Muscle of back (tissue), 11 donors: Measurements from ENCODE around the gene WDR5. TPM values are rescaled to one million over a fixed set of nuclear protein-coding genes. Genes with fewer than 3 reads are reported as not detected.
A peak's percentile ranks its signal among the peaks of the same experiment; 100 is the strongest.

Experiments used
- DNase-seq, 3 donors: peaks; one replicate each; pipeline versions ENCODE4 v3.0.0 to v3.0.0-alpha.2; 2013
- polyA plus RNA-seq, 10 donors: library from polyadenylated mRNA; unstranded; fragments of 120-200 nt; gene quantifications; one replicate each; pipeline ENCODE4 v1.2.1, GENCODE V29; 2013; ENCODE audit not compliant: insufficient read length in 10 of 10

WDR5 gene
- polyA plus RNA-seq, 10 donors, result 30.5 to 51.0 (median 40.0) TPM

- DNase-seq, result peak in 1 of 3 donors; percentile 41
These were observed 36.6 kb downstream of the WDR5 start for GRCh38 chr9:134172198-134173126.

- no peak for DNase-seq
These were observed 37.5 kb downstream of the WDR5 start for GRCh38 chr9:134173127-134174072.

GRCh38 chr9:134174073-134174449 is 38.2 kb downstream of the WDR5 start:
- DNase-seq, result peak in 1 of 3 donors; percentile 52

- no peak for DNase-seq
These were observed 38.8 kb downstream of the WDR5 start for GRCh38 chr9:134174526-134175290.

- no peak for DNase-seq
These were observed 39.5 kb downstream of the WDR5 start for GRCh38 chr9:134175291-134175807.

- DNase-seq, result peak in 1 of 3 donors; percentile 71
These were observed 40.1 kb downstream of the WDR5 start for GRCh38 chr9:134175808-134176598.

GRCh38 chr9:134176599-134176968 is 40.7 kb downstream of the WDR5 start:
- DNase-seq, result no peak

- no peak for DNase-seq
These were observed 41.3 kb downstream of the WDR5 start for GRCh38 chr9:134177186-134177585.

GRCh38 chr9:134177624-134178393 is 41.9 kb downstream of the WDR5 start:
- DNase-seq, result no peak

GRCh38 chr9:134178394-134178767 is 42.5 kb downstream of the WDR5 start:
- no peak for DNase-seq

GRCh38 chr9:134178768-134179551 is 43.1 kb downstream of the WDR5 start:
- DNase-seq, result peak in 2 of 3 donors; percentile 52 to 85

GRCh38 chr9:134179595-134179917 is 43.7 kb downstream of the WDR5 start:
- DNase-seq, result no peak

GRCh38 chr9:134179918-134180785 is 44.3 kb downstream of the WDR5 start:
- no peak for DNase-seq

GRCh38 chr9:134180786-134181647 is 45.1 kb downstream of the WDR5 start:
- no peak for DNase-seq

- no peak for DNase-seq
These were observed 45.8 kb downstream of the WDR5 start for GRCh38 chr9:134181648-134182034.

- DNase-seq, result peak in 1 of 3 donors; percentile 28
These were observed 46.7 kb downstream of the WDR5 start for GRCh38 chr9:134182554-134183085.

- DNase-seq, result peak in 1 of 3 donors; percentile 25
These were observed 49.7 kb downstream of the WDR5 start for GRCh38 chr9:134185536-134186011.
